OCI-LY3 (cell line): Measurements from ENCODE around the gene ANXA8.

Source experiments
- H2AFZ ChIP-seq: fragments of 200-600, 300-600 bp; shearing (Covaris generic); 2 replicates; pipeline ENCODE4 v1.6.0; 2014; ENCODE audit warnings: antibody characterized with exemption, low read depth, low read length
- H3K27ac ChIP-seq: fragments of 200-600, 300-600 bp; sonication (generic); 2 replicates; pipeline ENCODE4 v1.5.1; 2014; ENCODE audit warnings: mild to moderate bottlenecking, low read length, moderate library complexity, mixed read lengths
- H3K27me3 ChIP-seq: fragments of 200-600, 300-600 bp; sonication (generic); 2 replicates; pipeline ENCODE4 v1.6.1; 2014; ENCODE audit warnings: low read depth, low read length, mixed read lengths
- H3K36me3 ChIP-seq: fragments of 200-600, 300-600 bp; sonication (generic); replicated peaks from 2 replicates; pipeline ENCODE3; 2014; ENCODE audit warnings: low read depth, low read length, mixed read lengths
- H3K4me1 ChIP-seq: fragments of 300-600, 200-600 bp; sonication (generic); 2 replicates; pipeline ENCODE4 v1.6.1; 2014; ENCODE audit warnings: low read length, mixed read lengths
- H3K4me2 ChIP-seq: fragments of 200-600, 300-600 bp; sonication (generic); 2 replicates; pipeline ENCODE4 v1.6.1; 2014; ENCODE audit warnings: low read length, mixed read lengths
- H3K4me3 ChIP-seq: fragments of 300-600, 200-600 bp; sonication (generic); 2 replicates; pipeline ENCODE4 v1.5.1; 2014; ENCODE audit warnings: antibody characterized with exemption, mild to moderate bottlenecking, low read length, moderate library complexity
- H3K79me2 ChIP-seq: fragments of 300-600, 200-600 bp; shearing (Covaris generic); 2 replicates; pipeline ENCODE4 v1.6.1; 2014; ENCODE audit warnings: mild to moderate bottlenecking, low read length, mixed read lengths
- H3K9ac ChIP-seq: fragments of 300-600, 200-600 bp; shearing (Covaris generic); 2 replicates; pipeline ENCODE4 v1.6.0; 2014; ENCODE audit warnings: mild to moderate bottlenecking, low read length, moderate library complexity
- H3K9me3 ChIP-seq: fragments of 200-600, 300-600 bp; shearing (Covaris generic); 2 replicates; pipeline ENCODE4 v1.6.1; 2014; ENCODE audit warnings: low read length, mixed read lengths; ENCODE audit not compliant: insufficient read depth
- H4K20me1 ChIP-seq: fragments of 200-600, 300-600 bp; sonication (generic); 2 replicates; pipeline ENCODE4 v1.6.1; 2016; ENCODE audit warnings: low read length, mixed read lengths; ENCODE audit not compliant: insufficient read depth
- EZH2phosphoT487 ChIP-seq: fragments of 200-600 bp; shearing (Covaris generic); IDR thresholded peaks from 2 replicates; pipeline ENCODE4 v1.6.1; 2018; ENCODE audit warnings: antibody characterized with exemption, mixed run types, low read depth
- TF ChIP-seq, protein P1 (sequence below): fragments of 200-600, 300-600 bp; sonication (generic); IDR thresholded peaks from 2 replicates; pipeline ENCODE4 v1.5.1; 2014; ENCODE audit warnings: antibody characterized with exemption, low read length, low read depth

Gene ANXA8

DNA sequence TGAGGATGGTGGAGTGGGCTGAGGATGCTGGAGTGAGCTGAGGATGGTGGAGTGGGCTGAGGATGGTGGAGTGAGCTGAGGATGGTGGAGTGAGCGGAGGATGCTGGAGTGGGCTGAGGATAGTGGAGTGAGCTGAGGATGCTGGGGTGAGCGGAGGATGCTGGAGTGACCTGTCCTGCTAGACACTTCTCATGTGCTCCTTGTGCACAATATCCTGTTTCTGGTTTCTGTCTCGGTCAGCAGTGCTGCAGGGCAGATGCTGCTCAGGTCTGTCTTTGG, 29.2 kb downstream of the ANXA8 start:
- no peak for TF ChIP-seq EZH2phosphoT487
- TF ChIP-seq, protein P1, sequence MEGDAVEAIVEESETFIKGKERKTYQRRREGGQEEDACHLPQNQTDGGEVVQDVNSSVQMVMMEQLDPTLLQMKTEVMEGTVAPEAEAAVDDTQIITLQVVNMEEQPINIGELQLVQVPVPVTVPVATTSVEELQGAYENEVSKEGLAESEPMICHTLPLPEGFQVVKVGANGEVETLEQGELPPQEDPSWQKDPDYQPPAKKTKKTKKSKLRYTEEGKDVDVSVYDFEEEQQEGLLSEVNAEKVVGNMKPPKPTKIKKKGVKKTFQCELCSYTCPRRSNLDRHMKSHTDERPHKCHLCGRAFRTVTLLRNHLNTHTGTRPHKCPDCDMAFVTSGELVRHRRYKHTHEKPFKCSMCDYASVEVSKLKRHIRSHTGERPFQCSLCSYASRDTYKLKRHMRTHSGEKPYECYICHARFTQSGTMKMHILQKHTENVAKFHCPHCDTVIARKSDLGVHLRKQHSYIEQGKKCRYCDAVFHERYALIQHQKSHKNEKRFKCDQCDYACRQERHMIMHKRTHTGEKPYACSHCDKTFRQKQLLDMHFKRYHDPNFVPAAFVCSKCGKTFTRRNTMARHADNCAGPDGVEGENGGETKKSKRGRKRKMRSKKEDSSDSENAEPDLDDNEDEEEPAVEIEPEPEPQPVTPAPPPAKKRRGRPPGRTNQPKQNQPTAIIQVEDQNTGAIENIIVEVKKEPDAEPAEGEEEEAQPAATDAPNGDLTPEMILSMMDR = no peak
- Histone ChIP-seq H3K9ac (no peak overlapping the region), H3K4me3 (no peak overlapping the region), H3K4me2 (no peak overlapping the region), H3K36me3 (no peaks in the 10 kb centered on the region), H3K4me1 (no peaks in the 10 kb centered on the region), H3K79me2 (no peaks in the 10 kb centered on the region), H3K27me3 (no peaks in the 10 kb centered on the region), H3K9me3 (no peaks in the 10 kb centered on the region), H2AFZ (no peak overlapping the region), H3K27ac (no peak overlapping the region), H4K20me1 (no peaks in the 10 kb centered on the region)

DNA sequence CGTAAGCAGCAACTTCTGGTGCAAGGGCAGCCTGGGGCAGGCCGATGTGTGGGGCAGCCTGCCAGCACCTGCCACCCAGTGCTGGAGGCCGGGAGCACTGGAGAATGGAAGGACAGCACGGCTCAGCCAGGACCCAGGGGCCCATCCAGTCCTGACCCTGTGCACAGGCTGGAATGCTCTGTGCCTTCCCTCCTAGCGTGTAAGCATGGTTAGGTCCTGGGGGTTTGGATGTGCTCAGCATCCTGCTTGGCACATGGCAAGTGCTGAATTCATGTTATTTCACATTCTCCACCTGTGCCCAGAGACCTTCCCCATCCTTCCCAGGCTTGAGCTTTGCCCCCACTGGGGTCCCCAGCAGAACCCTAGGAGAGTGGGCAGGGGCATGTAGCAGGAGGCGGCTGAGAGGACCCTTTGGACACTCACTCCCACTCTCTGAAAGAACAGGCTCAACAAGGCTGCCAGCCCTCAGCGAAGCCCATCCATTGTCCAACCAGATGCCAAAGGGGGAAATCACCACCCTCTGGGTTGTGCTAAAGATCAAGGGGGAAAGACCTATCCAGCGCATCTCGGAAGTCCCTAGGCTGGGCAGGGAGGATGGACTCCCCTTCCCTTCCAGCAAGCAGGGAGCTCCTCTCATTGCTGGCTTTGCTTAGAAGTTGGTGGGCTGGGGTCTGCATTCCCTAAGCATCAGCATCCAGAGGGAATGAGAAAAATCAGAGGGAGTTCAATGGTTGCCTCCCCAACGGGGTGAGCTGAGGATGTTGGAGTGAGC, 29.7 kb downstream of the ANXA8 start:
- Histone ChIP-seq H4K20me1 (no peaks in the 10 kb centered on the region), H3K27me3 (no peaks in the 10 kb centered on the region), H3K4me1 (peaks cover 2% of the 10 kb centered on the region; the same call in 1 of the 2 replicates), H3K9me3 (no peaks in the 10 kb centered on the region), H3K4me3 (no peak overlapping the region), H3K9ac (no peak overlapping the region), H3K4me2 (no peak overlapping the region), H3K36me3 (no peaks in the 10 kb centered on the region), H2AFZ (no peak overlapping the region), H3K27ac (no peak overlapping the region), H3K79me2 (no peaks in the 10 kb centered on the region)
- TF ChIP-seq EZH2phosphoT487 = no peak
- TF ChIP-seq, protein P1 = no peak

DNA sequence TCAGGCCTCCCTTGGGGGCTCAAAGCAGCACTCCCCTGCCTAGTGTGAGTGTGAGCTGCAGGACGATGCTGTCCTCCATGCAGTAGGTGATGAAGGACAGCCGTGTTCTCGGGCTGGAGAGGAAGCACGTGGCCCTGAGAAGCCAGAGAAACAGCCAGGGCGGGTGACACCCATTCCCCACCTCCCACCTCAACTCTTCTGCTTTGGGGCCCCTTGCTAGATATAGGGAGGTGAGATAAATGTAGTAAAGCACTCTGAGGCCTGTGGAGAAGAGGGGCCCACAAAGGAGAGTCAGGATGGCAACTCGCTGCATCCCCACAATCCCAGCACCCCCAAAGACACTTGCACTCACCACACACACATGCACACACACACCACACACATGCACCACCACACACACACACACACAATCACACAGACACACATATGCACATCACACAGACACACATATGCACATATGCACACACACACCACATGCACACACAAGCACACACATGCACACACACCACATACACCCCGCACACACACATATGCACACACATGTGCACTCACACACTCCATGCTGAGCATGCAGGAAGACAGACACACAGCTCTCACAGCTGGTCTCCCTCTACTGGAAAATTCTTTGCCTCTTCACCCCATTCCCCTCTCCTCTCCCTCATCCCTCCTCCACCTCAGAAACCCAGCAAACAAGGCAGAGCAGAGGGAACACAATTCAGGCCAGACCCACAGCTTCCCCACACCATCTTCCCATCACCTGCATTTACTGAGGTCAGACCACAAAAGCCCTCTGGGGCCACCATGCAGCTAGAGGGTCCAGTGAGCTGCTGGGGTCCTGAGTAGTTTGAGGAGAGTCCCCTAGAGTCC, 30.5 kb downstream of the ANXA8 start:
- Histone ChIP-seq H3K79me2 (no peaks in the 10 kb centered on the region), H3K9me3 (no peaks in the 10 kb centered on the region), H3K4me2 (no peak overlapping the region), H4K20me1 (no peaks in the 10 kb centered on the region), H3K36me3 (no peaks in the 10 kb centered on the region), H3K4me1 (peaks cover 5% of the 10 kb centered on the region; the same call in 1 of the 2 replicates), H3K27me3 (no peaks in the 10 kb centered on the region), H2AFZ (no peak overlapping the region), H3K9ac (no peak overlapping the region), H3K4me3 (no peak overlapping the region), H3K27ac (no peak overlapping the region)
- TF ChIP-seq, protein P1 = no peak
- no peak for TF ChIP-seq EZH2phosphoT487

DNA sequence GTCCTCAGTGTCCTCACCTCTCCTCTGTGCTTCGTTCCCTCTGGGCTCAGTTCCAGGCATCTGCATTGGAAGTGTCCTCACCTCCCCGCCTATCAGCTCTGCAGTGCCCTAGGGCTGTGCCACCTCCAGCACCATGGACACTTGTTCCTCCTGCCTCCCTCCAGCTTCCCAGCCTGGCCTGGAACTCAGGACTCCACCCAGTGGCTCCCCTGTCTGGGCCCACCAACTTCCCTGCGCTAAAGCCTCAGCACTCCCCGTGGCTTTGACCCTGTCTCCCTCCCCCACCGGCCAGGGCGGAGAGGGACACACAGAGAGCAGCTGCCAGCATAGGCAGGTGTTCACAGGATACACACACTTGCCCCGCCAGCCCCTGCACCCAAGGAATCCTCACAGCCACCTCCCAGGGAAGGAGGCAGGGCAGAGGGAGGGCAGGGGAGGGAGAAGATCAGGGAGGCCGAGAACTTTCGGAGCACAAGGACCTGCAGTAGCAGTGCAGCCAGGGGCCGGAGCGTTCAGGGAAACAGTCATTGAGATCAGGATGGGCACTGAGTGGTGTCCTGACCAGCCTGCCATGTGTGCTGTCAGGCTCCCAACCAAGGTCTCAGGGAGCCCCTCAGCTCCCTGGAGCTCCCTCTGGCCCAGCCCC, 31.3 kb downstream of the ANXA8 start:
- no peaks in the 10 kb centered on the region for H3K27me3 ChIP-seq
- H2AFZ ChIP-seq = no peak overlapping the region
- H3K4me1 ChIP-seq = peaks cover 5% of the 10 kb centered on the region; the same call in 1 of the 2 replicates
- H3K4me2 ChIP-seq = no peak overlapping the region
- no peaks in the 10 kb centered on the region for H3K79me2 ChIP-seq
- no peak overlapping the region for H3K9ac ChIP-seq
- H3K9me3 ChIP-seq = no peaks in the 10 kb centered on the region
- no peak overlapping the region for H3K4me3 ChIP-seq
- TF ChIP-seq, protein P1 = no peak
- no peak for TF ChIP-seq EZH2phosphoT487
- no peaks in the 10 kb centered on the region for H3K36me3 ChIP-seq
- no peaks in the 10 kb centered on the region for H4K20me1 ChIP-seq
- H3K27ac ChIP-seq = no peak overlapping the region
